ENCODE results near the gene NBPF15. TPM values are rescaled to one million over a fixed set of nuclear protein-coding genes. Genes with fewer than 3 reads are reported as not detected.

The NBPF15 gene
- total and polyA plus RNA-seq, 7 experiments from 2014 or later, result 19.7 to 259 (median 107) TPM

Other genes starting within 250 kb of the NBPF15 start
- 1 to 10 TPM in 2 of 5 experiments, not detected in 3; 6.7 to 7.9 TPM for gene PPIAL4E, start 88.0 kb downstream of the NBPF15 start, total RNA-seq
- gene PPIAL4E, start 88.0 kb downstream of the NBPF15 start, polyA plus RNA-seq, result not detected
- gene PPIAL4F, start 131.2 kb upstream of the NBPF15 start, total RNA-seq, result 1 to 10 TPM in 1 of 5 experiments, not detected in 4; 1.0 TPM
- gene PPIAL4F, start 131.2 kb upstream of the NBPF15 start, polyA plus RNA-seq, result not detected

Data from naive thymus-derived CD4-positive, alpha-beta T cell (primary cell).